RWPE1 (cell line): ENCODE results near the gene CLCNKB.

Source experiments
- CTCF ChIA-PET: fragments of 350-600 bp; sonication (Branson Sonifier 250); formaldehyde crosslinking; extraction: SDS; loops from one replicate; lab custom pipeline; 2021; lab: Yijun Ruan, JAX
- POLR2A ChIA-PET: fragments of 400-600 bp; formaldehyde crosslinking; extraction: SDS; loops from one replicate; lab custom pipeline; 2020; ENCODE audit warnings: antibody characterized with exemption; ENCODE audit not compliant: low non-redundant PET; lab: Yijun Ruan, JAX
- DNase-seq: peaks from one replicate; pipeline ENCODE4 v3.0.0; 2012; ENCODE audit warnings: low spot score
- H3K27ac ChIP-seq: fragments of 450-650 bp; 2 replicates; pipeline ENCODE4 v1.5.1; 2017
- CTCF ChIP-seq: fragments of 450-650 bp; conservative IDR thresholded peaks from 2 replicates; pipeline ENCODE4 v1.5.1; 2017; ENCODE audit warnings: low read depth, mild to moderate bottlenecking

CLCNKB gene

GRCh38 chr1:16066245-16066644 lies 22.7 kb downstream of the CLCNKB start:
- POLR2A ChIA-PET = no interaction called here

GRCh38 chr1:16067127-16067768 lies 23.7 kb downstream of the CLCNKB start:
- no peak overlapping the region for H3K27ac ChIP-seq
- CTCF ChIA-PET = interaction anchor here (0.5 to 1.1 kb wide), 2 partner anchors 11 to 80 kb away, joined by 3 read pairs; no protein-coding TSS in a partner anchor
- TF ChIP-seq CTCF = no peak
- POLR2A ChIA-PET = no interaction called here
- no peak for DNase-seq

More at GRCh38 chr1:16066245-16066644, 22.7 kb downstream of the CLCNKB start:
- no peak overlapping the region for H3K27ac ChIP-seq
- CTCF ChIA-PET = interaction anchor here (0.6 to 1.4 kb wide), 4 partner anchors 10 to 297 kb away, joined by 3 read pairs; no protein-coding TSS in a partner anchor
- TF ChIP-seq CTCF = no peak
- no peak for DNase-seq

GRCh38 chr1:16067933-16068332 lies 24.4 kb downstream of the CLCNKB start:
- DNase-seq = no peak
- CTCF ChIA-PET = interaction anchor here (0.6 kb wide), 1 partner anchor 355 kb away, joined by 4 read pairs; no protein-coding TSS in a partner anchor
- no peak for TF ChIP-seq CTCF
- POLR2A ChIA-PET = no interaction called here
- H3K27ac ChIP-seq = no peak overlapping the region

GRCh38 chr1:16068356-16069270 lies 25.0 kb downstream of the CLCNKB start:
- POLR2A ChIA-PET = no interaction called here
- CTCF ChIA-PET = interaction anchor here (0.5 to 0.6 kb wide), 2 partner anchors 65 to 355 kb away, joined by 3 to 4 read pairs; no protein-coding TSS in a partner anchor
- 0 out of 2 replicates have a peak overlapping the region, but pooled peaks have one; percentile 9 for H3K27ac ChIP-seq
- DNase-seq = no peak
- TF ChIP-seq CTCF = no peak

GRCh38 chr1:16070640-16071355 lies 27.2 kb downstream of the CLCNKB start:
- no peak for DNase-seq
- TF ChIP-seq CTCF = no peak
- ChIA-PET POLR2A (interaction anchor here (0.6 kb wide), 1 partner anchor 310 kb away, joined by 4 read pairs; no protein-coding TSS in a partner anchor), CTCF (interaction anchor here (0.6 to 1.7 kb wide), 2 partner anchors 11 to 76 kb away, joined by 3 to 8 read pairs; no protein-coding TSS in a partner anchor)
- no peak overlapping the region for H3K27ac ChIP-seq
